IMR-90 (cell line): ENCODE measurements around the gene KLRC3.

ENCODE experiments used
- BHLHE40 ChIP-seq: fragments of 150-350 bp; IDR thresholded peaks from 2 replicates; pipeline ENCODE4 v1.6.1; 2016; ENCODE audit warnings: mild to moderate bottlenecking, low read depth, low read length
- CEBPB ChIP-seq: IDR thresholded peaks from 2 replicates; pipeline ENCODE4 v1.6.1; 2012; ENCODE audit warnings: low read depth, low read length, improper control_type of control experiment
- FOS ChIP-seq: fragments of 150-350 bp; IDR thresholded peaks from 2 replicates; pipeline ENCODE4 v1.6.1; 2016; ENCODE audit warnings: low read depth, low read length
- MAFK ChIP-seq: IDR thresholded peaks from 2 replicates; pipeline ENCODE4 v1.6.1; 2012; ENCODE audit warnings: low read depth, low read length, improper control_type of control experiment
- MXI1 ChIP-seq: IDR thresholded peaks from 2 replicates; pipeline ENCODE4 v1.6.1; 2012; ENCODE audit warnings: low read depth, mild to moderate bottlenecking, low read length, moderate library complexity, borderline replicate concordance
- NFE2L2 ChIP-seq: fragments of 150-350 bp; IDR thresholded peaks from 2 replicates; pipeline ENCODE4 v1.6.1; 2016; ENCODE audit warnings: low read depth, mild to moderate bottlenecking, low read length
- POLR2A ChIP-seq: IDR thresholded peaks from 2 replicates; pipeline ENCODE4 v1.6.1; 2012; ENCODE audit warnings: mild to moderate bottlenecking, low read depth, low read length
- RAD21 ChIP-seq: IDR thresholded peaks from 2 replicates; pipeline ENCODE4 v1.6.1; 2012; ENCODE audit warnings: low read length, improper control_type of control experiment
- RFX5 ChIP-seq: IDR thresholded peaks from 2 replicates; pipeline ENCODE4 v1.8.0; 2012; ENCODE audit warnings: low read depth, mild to moderate bottlenecking, low read length, moderate library complexity
- SMC3 ChIP-seq: fragments of 150-350 bp; IDR thresholded peaks from 2 replicates; pipeline ENCODE4 v1.6.1; 2016; ENCODE audit warnings: low read depth, mild to moderate bottlenecking, antibody characterized with exemption, low read length, moderate library complexity
- TF ChIP-seq, protein P1 (sequence below): conservative IDR thresholded peaks from 2 replicates; pipeline ENCODE4 v1.5.1; 2012; ENCODE audit warnings: mild to moderate bottlenecking, low read depth, low read length, improper control_type of control experiment
- TF ChIP-seq, protein P2 (sequence below): fragments of 150-350 bp; IDR thresholded peaks from 2 replicates; pipeline ENCODE4 v1.6.1; 2016; ENCODE audit warnings: low read depth, mild to moderate bottlenecking, low read length, moderate library complexity, borderline replicate concordance
- TF ChIP-seq, protein P3 (sequence below): fragments of 150-350 bp; IDR thresholded peaks from 2 replicates; pipeline ENCODE4 v1.6.1; 2017; ENCODE audit warnings: mild to moderate bottlenecking, antibody characterized with exemption, low read length, low read depth

DNA sequence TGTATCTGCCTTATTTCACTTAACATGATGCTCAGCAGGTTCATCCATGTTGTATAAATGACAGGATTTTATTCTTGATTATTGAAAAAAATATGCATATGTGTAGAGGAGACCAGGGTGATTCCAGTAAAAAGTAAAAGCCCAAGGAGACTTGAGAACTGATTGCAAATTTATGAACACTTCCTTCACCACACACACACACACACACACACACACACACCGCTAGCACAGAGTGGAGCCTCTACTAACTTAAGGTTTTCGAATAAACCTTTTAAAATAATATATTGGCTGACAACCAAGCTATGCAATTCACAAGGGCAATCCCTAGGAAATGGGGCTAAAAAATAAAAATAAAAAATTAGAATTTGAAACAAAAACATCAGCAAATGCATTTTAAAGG is 22.2 kb downstream of the KLRC3 start:
- TF ChIP-seq, protein P1, sequence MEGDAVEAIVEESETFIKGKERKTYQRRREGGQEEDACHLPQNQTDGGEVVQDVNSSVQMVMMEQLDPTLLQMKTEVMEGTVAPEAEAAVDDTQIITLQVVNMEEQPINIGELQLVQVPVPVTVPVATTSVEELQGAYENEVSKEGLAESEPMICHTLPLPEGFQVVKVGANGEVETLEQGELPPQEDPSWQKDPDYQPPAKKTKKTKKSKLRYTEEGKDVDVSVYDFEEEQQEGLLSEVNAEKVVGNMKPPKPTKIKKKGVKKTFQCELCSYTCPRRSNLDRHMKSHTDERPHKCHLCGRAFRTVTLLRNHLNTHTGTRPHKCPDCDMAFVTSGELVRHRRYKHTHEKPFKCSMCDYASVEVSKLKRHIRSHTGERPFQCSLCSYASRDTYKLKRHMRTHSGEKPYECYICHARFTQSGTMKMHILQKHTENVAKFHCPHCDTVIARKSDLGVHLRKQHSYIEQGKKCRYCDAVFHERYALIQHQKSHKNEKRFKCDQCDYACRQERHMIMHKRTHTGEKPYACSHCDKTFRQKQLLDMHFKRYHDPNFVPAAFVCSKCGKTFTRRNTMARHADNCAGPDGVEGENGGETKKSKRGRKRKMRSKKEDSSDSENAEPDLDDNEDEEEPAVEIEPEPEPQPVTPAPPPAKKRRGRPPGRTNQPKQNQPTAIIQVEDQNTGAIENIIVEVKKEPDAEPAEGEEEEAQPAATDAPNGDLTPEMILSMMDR, result no peak
- no peak for TF ChIP-seq SMC3
- TF ChIP-seq, protein P2, sequence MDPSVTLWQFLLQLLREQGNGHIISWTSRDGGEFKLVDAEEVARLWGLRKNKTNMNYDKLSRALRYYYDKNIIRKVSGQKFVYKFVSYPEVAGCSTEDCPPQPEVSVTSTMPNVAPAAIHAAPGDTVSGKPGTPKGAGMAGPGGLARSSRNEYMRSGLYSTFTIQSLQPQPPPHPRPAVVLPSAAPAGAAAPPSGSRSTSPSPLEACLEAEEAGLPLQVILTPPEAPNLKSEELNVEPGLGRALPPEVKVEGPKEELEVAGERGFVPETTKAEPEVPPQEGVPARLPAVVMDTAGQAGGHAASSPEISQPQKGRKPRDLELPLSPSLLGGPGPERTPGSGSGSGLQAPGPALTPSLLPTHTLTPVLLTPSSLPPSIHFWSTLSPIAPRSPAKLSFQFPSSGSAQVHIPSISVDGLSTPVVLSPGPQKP, result no peak
- no peak for TF ChIP-seq MAFK
- TF ChIP-seq, protein P3, sequence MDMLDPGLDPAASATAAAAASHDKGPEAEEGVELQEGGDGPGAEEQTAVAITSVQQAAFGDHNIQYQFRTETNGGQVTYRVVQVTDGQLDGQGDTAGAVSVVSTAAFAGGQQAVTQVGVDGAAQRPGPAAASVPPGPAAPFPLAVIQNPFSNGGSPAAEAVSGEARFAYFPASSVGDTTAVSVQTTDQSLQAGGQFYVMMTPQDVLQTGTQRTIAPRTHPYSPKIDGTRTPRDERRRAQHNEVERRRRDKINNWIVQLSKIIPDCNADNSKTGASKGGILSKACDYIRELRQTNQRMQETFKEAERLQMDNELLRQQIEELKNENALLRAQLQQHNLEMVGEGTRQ, result no peak
- no peak for TF ChIP-seq BHLHE40
- no peak for TF ChIP-seq NFE2L2
- no peak for TF ChIP-seq POLR2A
- TF ChIP-seq RFX5, result no peak
- no peak for TF ChIP-seq RAD21
- TF ChIP-seq FOS, result no peak
- no peak for TF ChIP-seq CEBPB
- TF ChIP-seq MXI1, result no peak
